Gastrocnemius medialis (tissue), 4 donors: Measurements from ENCODE around the gene CASKIN1. TPM values are rescaled to one million over a fixed set of nuclear protein-coding genes. Genes with fewer than 3 reads are reported as not detected.
A peak's percentile ranks its signal among the peaks of the same experiment; 100 is the strongest.

Source experiments
- ATAC-seq, 2 donors: fragments of 150-250 bp; one replicate each; pipeline ENCODE4 v1.9.1; 2016
- DNase-seq, 2 donors: peaks; one replicate each; pipeline ENCODE4 v3.0.0-alpha.2; 2019
- H3K27ac ChIP-seq, 4 donors: fragments of 200-600 bp; sonication (generic); 1 replicate in 1 of 4; 2 replicates in 3 of 4; pipeline ENCODE4 v1.5.1; 2016 to 2018; ENCODE audit warnings: mild to moderate bottlenecking in 2 of 4, moderate library complexity in 1 of 4
- H3K27me3 ChIP-seq, 3 donors: fragments of 200-600 bp; sonication (generic) in 2 of 3; 1 replicate in 1 of 3; 2 replicates in 2 of 3; pipeline versions ENCODE4 v1.5.1 to v1.6.0; 2016 to 2019; ENCODE audit warnings: mild to moderate bottlenecking in 1 of 3, moderate library complexity in 1 of 3
- H3K36me3 ChIP-seq, 2 donors: fragments of 200-600 bp; sonication (generic) in 1 of 2; one replicate each; pipeline ENCODE4 v1.5.1; 2017 to 2018
- H3K4me1 ChIP-seq, 2 donors: fragments of 200-600 bp; sonication (generic) in 1 of 2; one replicate each; pipeline ENCODE4 v1.5.1; 2016 to 2017; ENCODE audit warnings: mild to moderate bottlenecking in 2 of 2
- H3K4me3 ChIP-seq, 4 donors: fragments of 200-600 bp; sonication (generic) in 3 of 4; 1 replicate in 1 of 4; 2 replicates in 3 of 4; pipeline ENCODE4 v1.5.1; 2016 to 2019; ENCODE audit warnings: mild to moderate bottlenecking in 2 of 4
- H3K9me3 ChIP-seq, 3 donors: fragments of 200-600 bp; sonication (generic) in 2 of 3; 1 replicate in 1 of 3; 2 replicates in 2 of 3; pipeline ENCODE4 v1.5.1; 2016 to 2019
- CTCF ChIP-seq, 5 experiments: fragments of 450-650 bp in 3 of 5; fragments of 200-600 bp in 2 of 5; sonication (generic) in 2 of 5; IDR thresholded peaks in 4 of 5; conservative IDR thresholded peaks in 1 of 5; 1 replicate in 4 of 5; 2 replicates in 1 of 5; pipeline ENCODE4 v1.5.1; 2016 to 2019; ENCODE audit warnings: antibody characterized with exemption in 5 of 5, mild to moderate bottlenecking in 3 of 5, moderate library complexity in 3 of 5
- POLR2A ChIP-seq, 2 donors: fragments of 450-650 bp; IDR thresholded peaks; one replicate each; pipeline ENCODE4 v1.6.1; 2017; ENCODE audit warnings: antibody characterized with exemption in 2 of 2, mild to moderate bottlenecking in 2 of 2, moderate library complexity in 2 of 2
- in situ Hi-C, 4 donors: fragments of 200-750 bp; cut with MboI; loops; one replicate each; pipeline versions ENCODE4 v1.15.0 to v1.8.0; 2017; ENCODE audit warnings: low sequenced_read_pairs in 4 of 4
- intact Hi-C: fragments of 100-400 bp; cut with DNase I; formaldehyde crosslinking; loops from one replicate; pipeline ENCODE4 v1.15.1; 2023; ENCODE audit warnings: low total_unique reads
- total RNA-seq, 4 donors: library from RNA; depleted of rRNA; stranded (reverse); fragments of >200 nt; gene quantifications; one replicate each; pipeline versions ENCODE4 v1.1.0 to v1.2.3, GENCODE V29; 2016

CASKIN1 gene
- total RNA-seq, 4 donors from 2014 or later = 0.07 to 0.51 (median 0.10) TPM; not detected in 1

- Histone ChIP-seq H3K9me3 (no peaks in the 10 kb centered on the region), H3K27ac (no peak overlapping the region), H3K4me3 (no peak overlapping the region), H3K36me3 (peaks cover 0 to 60% of the 10 kb centered on the region in 2 donors), H3K4me1 (peaks cover 0 to 6% of the 10 kb centered on the region in 2 donors), H3K27me3 (no peaks in the 10 kb centered on the region)
- intact Hi-C loops = no loop called here
- DNase-seq = no peak
- no peak for ATAC-seq
- in situ Hi-C loops = no loop called here
- TF ChIP-seq POLR2A (IDR thresholded peaks at IDR 0.05) (no peak), CTCF (IDR thresholded peaks at IDR 0.05 in 4 of 5, conservative IDR thresholded peaks at IDR 0.05 in 1 of 5) (no peak)
Measured at GRCh38 chr16:2172688-2173335, 23.6 kb downstream of the CASKIN1 start.

DNA sequence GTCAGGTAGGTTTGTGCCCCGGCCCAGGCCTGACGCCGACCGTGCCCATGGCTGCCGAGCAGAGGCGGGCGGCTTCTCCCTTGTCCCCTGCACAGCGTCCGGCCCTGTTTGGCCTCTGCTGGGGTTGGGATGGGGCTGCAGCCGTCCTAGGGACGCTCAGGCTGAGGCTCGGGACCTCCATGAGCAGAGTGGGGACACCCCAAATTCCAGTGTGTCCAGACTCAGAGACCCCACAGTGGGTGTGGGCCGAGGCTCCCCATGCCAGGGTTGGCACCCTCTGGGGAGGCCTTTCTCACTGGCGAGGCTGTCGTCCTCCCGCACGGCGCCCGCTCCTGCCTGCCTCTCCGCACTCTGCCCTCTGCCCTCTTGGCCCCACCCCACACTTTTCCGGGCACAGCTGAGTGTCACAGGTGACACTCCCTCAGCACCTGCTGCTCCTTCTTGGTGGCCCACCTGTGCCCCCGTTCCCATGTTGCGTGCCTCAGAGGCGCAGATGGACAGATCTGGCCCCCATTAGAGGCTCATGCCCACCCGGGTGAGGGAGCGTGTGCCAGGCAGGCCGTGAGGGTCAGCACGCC lies 24.7 kb downstream of the CASKIN1 start:
- TF ChIP-seq CTCF (IDR thresholded peaks at IDR 0.05 in 4 of 5, conservative IDR thresholded peaks at IDR 0.05 in 1 of 5) (no peak), POLR2A (IDR thresholded peaks at IDR 0.05) (no peak)
- ATAC-seq (no peak), DNase-seq (no peak)
- no peak overlapping the region for H3K4me3 ChIP-seq
- H3K4me1 ChIP-seq = peaks cover 0 to 6% of the 10 kb centered on the region in 2 donors
- H3K27ac ChIP-seq = no peak overlapping the region
- H3K27me3 ChIP-seq = no peaks in the 10 kb centered on the region
- in situ Hi-C loops = no loop called here
- H3K36me3 ChIP-seq = peaks cover 0 to 56% of the 10 kb centered on the region in 2 donors
- intact Hi-C loops = no loop called here
- H3K9me3 ChIP-seq = no peaks in the 10 kb centered on the region

DNA sequence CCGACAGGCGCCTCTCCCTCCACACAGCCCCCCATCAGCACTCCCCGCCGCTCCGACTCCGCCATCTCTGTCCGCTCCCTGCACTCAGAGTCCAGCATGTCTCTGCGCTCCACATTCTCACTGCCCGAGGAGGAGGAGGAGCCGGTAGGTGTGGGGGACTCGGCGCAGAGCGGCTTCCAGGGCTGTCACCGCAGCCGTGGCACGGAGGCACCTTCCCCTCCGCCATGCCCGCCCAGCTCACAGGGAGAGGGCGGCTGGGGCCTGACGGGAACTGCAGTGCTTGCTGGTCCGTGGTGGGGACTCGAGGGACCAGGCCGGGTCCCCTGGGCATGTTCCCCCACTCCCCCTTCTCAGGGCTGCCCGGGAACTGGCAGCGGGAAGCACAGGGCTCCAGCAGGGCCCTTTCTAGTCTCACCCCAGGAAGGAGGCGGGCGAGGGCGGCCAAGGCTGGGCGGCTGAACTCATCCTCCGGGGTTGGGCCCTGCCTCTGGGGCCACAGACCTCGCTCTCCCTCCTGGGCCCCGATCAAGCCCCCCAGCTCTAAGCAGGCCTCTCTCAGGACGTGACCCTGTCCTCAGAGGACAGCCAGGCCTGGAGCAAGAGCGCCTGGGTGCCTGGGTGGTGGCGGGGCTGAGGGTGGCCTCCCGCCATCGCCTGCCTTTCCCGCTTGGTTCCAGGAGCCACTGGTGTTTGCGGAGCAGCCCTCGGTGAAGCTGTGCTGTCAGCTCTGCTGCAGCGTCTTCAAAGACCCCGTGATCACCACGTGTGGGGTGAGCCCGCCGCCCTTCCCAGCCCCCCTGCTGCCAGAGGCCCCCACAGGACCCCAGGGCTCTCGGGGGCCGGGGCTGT lies 25.6 kb downstream of the CASKIN1 start:
- Histone ChIP-seq H3K9me3 (no peaks in the 10 kb centered on the region), H3K4me3 (peak overlapping the region; percentile 12 to 48 (median 23)), H3K4me1 (peaks cover 0 to 6% of the 10 kb centered on the region in 2 donors), H3K36me3 (peaks cover 0 to 54% of the 10 kb centered on the region in 2 donors), H3K27me3 (no peaks in the 10 kb centered on the region), H3K27ac (peak overlapping the region in 2 of 4 donors; percentile 63 to 72)
- DNase-seq (no peak), ATAC-seq (no peak)
- in situ Hi-C loops = no loop called here
- TF ChIP-seq POLR2A (IDR thresholded peaks at IDR 0.05) (no peak), CTCF (IDR thresholded peaks at IDR 0.05 in 4 of 5, conservative IDR thresholded peaks at IDR 0.05 in 1 of 5) (no peak)
- intact Hi-C loops = no loop called here

- H3K36me3 ChIP-seq = peaks cover 0 to 47% of the 10 kb centered on the region in 2 donors
- H3K27me3 ChIP-seq = no peaks in the 10 kb centered on the region
- intact Hi-C loops = no loop called here
- H3K4me3 ChIP-seq = peak overlapping the region; percentile 12 to 48 (median 23)
- H3K9me3 ChIP-seq = no peaks in the 10 kb centered on the region
- peaks cover 0 to 6% of the 10 kb centered on the region in 2 donors for H3K4me1 ChIP-seq
- peak overlapping the region; percentile 45 to 72 (median 66) for H3K27ac ChIP-seq
- in situ Hi-C loops = no loop called here
- peak in 1 of 2 donors; percentile 28 for ATAC-seq
- no peak for DNase-seq
- no peak for TF ChIP-seq CTCF (IDR thresholded peaks at IDR 0.05 in 4 of 5, conservative IDR thresholded peaks at IDR 0.05 in 1 of 5)
- no peak for TF ChIP-seq POLR2A (IDR thresholded peaks at IDR 0.05)
Measured at GRCh38 chr16:2170080-2170479, 26.3 kb downstream of the CASKIN1 start.
